D721Med (cell line): Measurements from ENCODE around the gene MAP4K2.

Experiments
- DNase-seq: peaks from one replicate; pipeline ENCODE4 v3.0.0; 2011; ENCODE audit warnings: low spot score; ENCODE audit not compliant: insufficient read length
- FAIRE-seq: peaks from 2 replicates; lab custom pipeline; 2011; peaks lifted over from hg19 to GRCh38; lab: Jason Lieb, UNC
- CTCF ChIP-seq: IDR thresholded peaks from 2 replicates; pipeline ENCODE4 v1.5.1; 2012; ENCODE audit warnings: mild to moderate bottlenecking, control low read depth; ENCODE audit not compliant: insufficient read depth; ENCODE audit errors: missing control alignments

MAP4K2 gene

GRCh38 chr11:64751136-64751535, 51.9 kb downstream of the MAP4K2 start:
- TF ChIP-seq CTCF, result no peak
- no peak for FAIRE-seq
- DNase-seq, result no peak

- DNase-seq, result no peak
- no peak for FAIRE-seq
- TF ChIP-seq CTCF, result no peak
Observed at GRCh38 chr11:64750361-64751054, 52.5 kb downstream of the MAP4K2 start.

- TF ChIP-seq CTCF, result no peak
- DNase-seq, result no peak
- FAIRE-seq, result no peak
Observed at GRCh38 chr11:64747961-64748665, 54.9 kb downstream of the MAP4K2 start.

- TF ChIP-seq CTCF, result no peak
- FAIRE-seq (no peak), DNase-seq (no peak)
Observed at GRCh38 chr11:64746486-64746885, 56.5 kb downstream of the MAP4K2 start.

GRCh38 chr11:64745521-64746328, 57.3 kb downstream of the MAP4K2 start:
- FAIRE-seq (no peak), DNase-seq (no peak)
- TF ChIP-seq CTCF, result no peak

- no peak for TF ChIP-seq CTCF
- DNase-seq (no peak), FAIRE-seq (no peak)
Observed at GRCh38 chr11:64745189-64745520, 57.9 kb downstream of the MAP4K2 start.
